ENCODE data around the gene GID4.

GRCh38 chr17:18066866-18067265 is 27.7 kb downstream of the GID4 start:
- no peak for TF ChIP-seq CTCF (IDR thresholded peaks at IDR 0.05 in 8 of 11, conservative IDR thresholded peaks at IDR 0.05 in 3 of 11)
- no peak for TF ChIP-seq POLR2A (IDR thresholded peaks at IDR 0.05)
